ENCODE data around the gene GNPTAB. TPM values are rescaled to one million over a fixed set of nuclear protein-coding genes. Genes with fewer than 3 reads are reported as not detected.

Gene GNPTAB
- total RNA-seq, 1 experiment from 2014 or later = 25.4 TPM

DNA sequence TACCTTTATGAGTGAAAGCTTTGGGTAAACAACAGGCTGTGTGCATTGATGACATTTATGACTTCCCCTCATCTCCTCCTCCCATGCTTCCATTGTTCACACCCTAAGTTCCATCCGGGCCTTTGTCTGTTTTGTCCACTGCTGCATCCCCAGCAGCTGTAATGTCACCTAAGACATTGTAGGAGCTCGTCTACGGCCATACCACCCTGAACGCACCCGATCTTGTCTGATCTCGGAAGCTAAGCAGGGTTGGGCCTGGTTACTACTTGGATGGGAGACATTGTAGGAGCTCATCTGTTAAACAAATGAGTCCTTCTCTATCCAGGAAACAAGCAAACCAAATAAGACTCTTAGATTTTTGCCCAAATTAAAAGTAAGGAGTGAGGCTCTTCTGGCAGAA is 51.1 kb downstream of the GNPTAB start (continued):
- TF ChIP-seq, protein P1, sequence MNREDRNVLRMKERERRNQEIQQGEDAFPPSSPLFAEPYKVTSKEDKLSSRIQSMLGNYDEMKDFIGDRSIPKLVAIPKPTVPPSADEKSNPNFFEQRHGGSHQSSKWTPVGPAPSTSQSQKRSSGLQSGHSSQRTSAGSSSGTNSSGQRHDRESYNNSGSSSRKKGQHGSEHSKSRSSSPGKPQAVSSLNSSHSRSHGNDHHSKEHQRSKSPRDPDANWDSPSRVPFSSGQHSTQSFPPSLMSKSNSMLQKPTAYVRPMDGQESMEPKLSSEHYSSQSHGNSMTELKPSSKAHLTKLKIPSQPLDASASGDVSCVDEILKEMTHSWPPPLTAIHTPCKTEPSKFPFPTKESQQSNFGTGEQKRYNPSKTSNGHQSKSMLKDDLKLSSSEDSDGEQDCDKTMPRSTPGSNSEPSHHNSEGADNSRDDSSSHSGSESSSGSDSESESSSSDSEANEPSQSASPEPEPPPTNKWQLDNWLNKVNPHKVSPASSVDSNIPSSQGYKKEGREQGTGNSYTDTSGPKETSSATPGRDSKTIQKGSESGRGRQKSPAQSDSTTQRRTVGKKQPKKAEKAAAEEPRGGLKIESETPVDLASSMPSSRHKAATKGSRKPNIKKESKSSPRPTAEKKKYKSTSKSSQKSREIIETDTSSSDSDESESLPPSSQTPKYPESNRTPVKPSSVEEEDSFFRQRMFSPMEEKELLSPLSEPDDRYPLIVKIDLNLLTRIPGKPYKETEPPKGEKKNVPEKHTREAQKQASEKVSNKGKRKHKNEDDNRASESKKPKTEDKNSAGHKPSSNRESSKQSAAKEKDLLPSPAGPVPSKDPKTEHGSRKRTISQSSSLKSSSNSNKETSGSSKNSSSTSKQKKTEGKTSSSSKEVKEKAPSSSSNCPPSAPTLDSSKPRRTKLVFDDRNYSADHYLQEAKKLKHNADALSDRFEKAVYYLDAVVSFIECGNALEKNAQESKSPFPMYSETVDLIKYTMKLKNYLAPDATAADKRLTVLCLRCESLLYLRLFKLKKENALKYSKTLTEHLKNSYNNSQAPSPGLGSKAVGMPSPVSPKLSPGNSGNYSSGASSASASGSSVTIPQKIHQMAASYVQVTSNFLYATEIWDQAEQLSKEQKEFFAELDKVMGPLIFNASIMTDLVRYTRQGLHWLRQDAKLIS (CRISPR knock-in tag; IDR thresholded peaks at IDR 0.05; ENCODE audit: borderline replicate concordance) = no peak
- no peak for TF ChIP-seq PRRX2 (CRISPR knock-in tag; IDR thresholded peaks at IDR 0.05)
- TF ChIP-seq, protein P2, sequence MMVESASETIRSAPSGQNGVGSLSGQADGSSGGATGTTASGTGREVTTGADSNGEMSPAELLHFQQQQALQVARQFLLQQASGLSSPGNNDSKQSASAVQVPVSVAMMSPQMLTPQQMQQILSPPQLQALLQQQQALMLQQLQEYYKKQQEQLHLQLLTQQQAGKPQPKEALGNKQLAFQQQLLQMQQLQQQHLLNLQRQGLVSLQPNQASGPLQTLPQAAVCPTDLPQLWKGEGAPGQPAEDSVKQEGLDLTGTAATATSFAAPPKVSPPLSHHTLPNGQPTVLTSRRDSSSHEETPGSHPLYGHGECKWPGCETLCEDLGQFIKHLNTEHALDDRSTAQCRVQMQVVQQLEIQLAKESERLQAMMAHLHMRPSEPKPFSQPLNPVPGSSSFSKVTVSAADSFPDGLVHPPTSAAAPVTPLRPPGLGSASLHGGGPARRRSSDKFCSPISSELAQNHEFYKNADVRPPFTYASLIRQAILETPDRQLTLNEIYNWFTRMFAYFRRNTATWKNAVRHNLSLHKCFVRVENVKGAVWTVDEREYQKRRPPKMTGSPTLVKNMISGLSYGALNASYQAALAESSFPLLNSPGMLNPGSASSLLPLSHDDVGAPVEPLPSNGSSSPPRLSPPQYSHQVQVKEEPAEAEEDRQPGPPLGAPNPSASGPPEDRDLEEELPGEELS (CRISPR knock-in tag; IDR thresholded peaks at IDR 0.05) = no peak
- TF ChIP-seq, protein P3, sequence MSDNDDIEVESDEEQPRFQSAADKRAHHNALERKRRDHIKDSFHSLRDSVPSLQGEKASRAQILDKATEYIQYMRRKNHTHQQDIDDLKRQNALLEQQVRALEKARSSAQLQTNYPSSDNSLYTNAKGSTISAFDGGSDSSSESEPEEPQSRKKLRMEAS (CRISPR knock-in tag; IDR thresholded peaks at IDR 0.05) = no peak
- no peak for TF ChIP-seq ETV6 (CRISPR knock-in tag; IDR thresholded peaks at IDR 0.05)
- no peak for TF ChIP-seq RELA (CRISPR knock-in tag; IDR thresholded peaks at IDR 0.05; ENCODE audit: borderline replicate concordance)
- no peak for TF ChIP-seq ZNF317 (CRISPR knock-in tag; IDR thresholded peaks at IDR 0.05; ENCODE audit: borderline replicate concordance, low read depth)

DNA sequence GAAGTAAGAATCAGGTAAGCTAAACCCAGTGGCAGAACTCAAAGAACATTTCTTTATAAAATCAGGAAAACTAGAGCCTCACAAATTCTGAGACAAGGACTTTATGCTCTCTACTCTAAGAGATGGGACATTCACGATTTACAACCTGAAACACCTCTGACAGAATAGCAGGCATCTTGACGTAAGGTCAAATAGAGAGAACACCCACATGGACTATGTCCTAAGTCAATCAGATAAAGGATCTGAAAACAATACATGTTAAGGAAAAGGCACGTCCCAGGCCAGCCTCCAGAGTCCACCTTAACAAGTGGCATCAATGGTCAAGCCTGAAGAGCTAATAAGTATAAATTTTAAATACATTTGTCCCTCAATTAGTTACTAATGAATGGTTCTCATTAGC is 51.6 kb downstream of the GNPTAB start:
- no peaks in the 10 kb centered on the region for H3K27me3 Mint-ChIP-seq (ENCODE audit: low read depth)
- no peak overlapping the region for H3K27ac Mint-ChIP-seq
- ChIA-PET CTCF (interaction anchor here (0.7 to 2.2 kb wide), 4 partner anchors 44 to 61 kb away, joined by 4 to 8 read pairs (median 6); partner anchors contain the start of gene GNPTAB), POLR2A (no interaction called here)
- no peak overlapping the region for H3K4me3 Mint-ChIP-seq
- no peak for DNase-seq (ENCODE audit: low spot score)
- peaks cover 3% of the 10 kb centered on the region for H3K36me3 Mint-ChIP-seq
- ATAC-seq = no peak
- H3K4me1 Mint-ChIP-seq = 0 out of 2 replicates have a peak, but pooled peaks cover 3% of the 10 kb centered on the region
- H3K9me3 Mint-ChIP-seq = no peaks in the 10 kb centered on the region
- TF ChIP-seq, protein P4, sequence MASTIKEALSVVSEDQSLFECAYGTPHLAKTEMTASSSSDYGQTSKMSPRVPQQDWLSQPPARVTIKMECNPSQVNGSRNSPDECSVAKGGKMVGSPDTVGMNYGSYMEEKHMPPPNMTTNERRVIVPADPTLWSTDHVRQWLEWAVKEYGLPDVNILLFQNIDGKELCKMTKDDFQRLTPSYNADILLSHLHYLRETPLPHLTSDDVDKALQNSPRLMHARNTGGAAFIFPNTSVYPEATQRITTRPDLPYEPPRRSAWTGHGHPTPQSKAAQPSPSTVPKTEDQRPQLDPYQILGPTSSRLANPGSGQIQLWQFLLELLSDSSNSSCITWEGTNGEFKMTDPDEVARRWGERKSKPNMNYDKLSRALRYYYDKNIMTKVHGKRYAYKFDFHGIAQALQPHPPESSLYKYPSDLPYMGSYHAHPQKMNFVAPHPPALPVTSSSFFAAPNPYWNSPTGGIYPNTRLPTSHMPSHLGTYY (CRISPR knock-in tag; IDR thresholded peaks at IDR 0.05) = no peak
- no peak for TF ChIP-seq NR1H2 (CRISPR knock-in tag; IDR thresholded peaks at IDR 0.05)
- no peak for TF ChIP-seq ZNF671 (CRISPR knock-in tag; IDR thresholded peaks at IDR 0.05)
- TF ChIP-seq, protein P5, sequence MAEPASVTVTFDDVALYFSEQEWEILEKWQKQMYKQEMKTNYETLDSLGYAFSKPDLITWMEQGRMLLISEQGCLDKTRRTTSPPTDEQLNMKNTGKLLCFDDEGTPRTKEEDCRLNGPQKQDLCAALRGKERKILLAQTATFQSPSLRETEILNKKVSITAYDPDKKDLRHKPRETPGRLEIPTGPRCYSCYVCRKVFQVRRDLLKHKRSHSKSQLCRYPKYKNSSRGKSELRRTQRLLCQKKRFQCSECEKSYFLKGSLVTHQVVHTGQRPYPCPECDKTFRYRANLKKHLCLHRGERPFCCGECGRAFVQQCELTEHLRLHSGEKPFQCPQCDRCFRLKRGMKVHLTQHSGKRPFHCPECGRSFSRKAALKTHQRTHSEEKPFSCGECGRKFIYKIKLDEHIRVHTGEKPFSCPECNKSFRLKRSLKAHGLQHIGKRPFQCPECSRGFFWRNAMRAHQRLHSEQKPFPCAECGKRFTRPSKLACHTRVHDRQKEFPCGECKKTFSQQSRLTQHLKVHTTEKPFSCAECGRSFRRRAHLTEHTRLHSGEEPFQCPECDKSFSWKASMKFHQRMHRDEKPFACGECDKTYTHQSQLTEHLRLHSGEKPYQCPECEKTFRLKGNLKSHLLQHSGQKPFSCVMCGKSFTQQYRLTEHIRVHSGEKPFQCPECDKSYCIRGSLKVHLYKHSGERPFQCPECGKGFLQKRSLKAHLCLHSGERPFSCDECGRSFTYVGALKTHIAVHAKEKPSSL (CRISPR knock-in tag; conservative IDR thresholded peaks at IDR 0.05) = no peak
- TF ChIP-seq ATF1 (CRISPR knock-in tag; IDR thresholded peaks at IDR 0.05) = no peak
- TF ChIP-seq PRRX2 (CRISPR knock-in tag; IDR thresholded peaks at IDR 0.05) = no peak
- no peak for TF ChIP-seq JUN (CRISPR knock-in tag; IDR thresholded peaks at IDR 0.05)
- TF ChIP-seq, protein P6, sequence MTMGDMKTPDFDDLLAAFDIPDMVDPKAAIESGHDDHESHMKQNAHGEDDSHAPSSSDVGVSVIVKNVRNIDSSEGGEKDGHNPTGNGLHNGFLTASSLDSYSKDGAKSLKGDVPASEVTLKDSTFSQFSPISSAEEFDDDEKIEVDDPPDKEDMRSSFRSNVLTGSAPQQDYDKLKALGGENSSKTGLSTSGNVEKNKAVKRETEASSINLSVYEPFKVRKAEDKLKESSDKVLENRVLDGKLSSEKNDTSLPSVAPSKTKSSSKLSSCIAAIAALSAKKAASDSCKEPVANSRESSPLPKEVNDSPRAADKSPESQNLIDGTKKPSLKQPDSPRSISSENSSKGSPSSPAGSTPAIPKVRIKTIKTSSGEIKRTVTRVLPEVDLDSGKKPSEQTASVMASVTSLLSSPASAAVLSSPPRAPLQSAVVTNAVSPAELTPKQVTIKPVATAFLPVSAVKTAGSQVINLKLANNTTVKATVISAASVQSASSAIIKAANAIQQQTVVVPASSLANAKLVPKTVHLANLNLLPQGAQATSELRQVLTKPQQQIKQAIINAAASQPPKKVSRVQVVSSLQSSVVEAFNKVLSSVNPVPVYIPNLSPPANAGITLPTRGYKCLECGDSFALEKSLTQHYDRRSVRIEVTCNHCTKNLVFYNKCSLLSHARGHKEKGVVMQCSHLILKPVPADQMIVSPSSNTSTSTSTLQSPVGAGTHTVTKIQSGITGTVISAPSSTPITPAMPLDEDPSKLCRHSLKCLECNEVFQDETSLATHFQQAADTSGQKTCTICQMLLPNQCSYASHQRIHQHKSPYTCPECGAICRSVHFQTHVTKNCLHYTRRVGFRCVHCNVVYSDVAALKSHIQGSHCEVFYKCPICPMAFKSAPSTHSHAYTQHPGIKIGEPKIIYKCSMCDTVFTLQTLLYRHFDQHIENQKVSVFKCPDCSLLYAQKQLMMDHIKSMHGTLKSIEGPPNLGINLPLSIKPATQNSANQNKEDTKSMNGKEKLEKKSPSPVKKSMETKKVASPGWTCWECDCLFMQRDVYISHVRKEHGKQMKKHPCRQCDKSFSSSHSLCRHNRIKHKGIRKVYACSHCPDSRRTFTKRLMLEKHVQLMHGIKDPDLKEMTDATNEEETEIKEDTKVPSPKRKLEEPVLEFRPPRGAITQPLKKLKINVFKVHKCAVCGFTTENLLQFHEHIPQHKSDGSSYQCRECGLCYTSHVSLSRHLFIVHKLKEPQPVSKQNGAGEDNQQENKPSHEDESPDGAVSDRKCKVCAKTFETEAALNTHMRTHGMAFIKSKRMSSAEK (CRISPR knock-in tag; IDR thresholded peaks at IDR 0.05; ENCODE audit: borderline replicate concordance) = no peak

Data from WTC11 (cell line).